GM12892 (cell line): ENCODE measurements around the gene CCL2.

Experiments used
- DNase-seq: peaks from one replicate; pipeline ENCODE4 v3.0.0; 2011; ENCODE audit not compliant: insufficient read length
- FAIRE-seq: peaks from 2 replicates; lab custom pipeline; 2011; peaks lifted over from hg19 to GRCh38; lab: Jason Lieb, UNC
- POLR2A ChIP-seq: IDR thresholded peaks from 2 replicates; pipeline ENCODE4 v1.6.1; 2011; ENCODE audit warnings: low read depth, low read length, control low read depth
- POLR2AphosphoS5 ChIP-seq: IDR thresholded peaks from 2 replicates; pipeline ENCODE4 v1.6.1; 2011; ENCODE audit warnings: low read depth, low read length, control low read depth
- TAF1 ChIP-seq: IDR thresholded peaks from 2 replicates; pipeline ENCODE4 v1.6.1; 2011; ENCODE audit warnings: low read depth, mild to moderate bottlenecking, control low read depth, low read length, borderline replicate concordance

The CCL2 gene

GRCh38 chr17:34255841-34256240, 756 bp downstream of the CCL2 start:
- no peak for FAIRE-seq
- no peak for DNase-seq
- TF ChIP-seq TAF1 (no peak), POLR2A (no peak), POLR2AphosphoS5 (no peak)

- no peak for TF ChIP-seq TAF1
- TF ChIP-seq POLR2AphosphoS5 = no peak
- no peak for TF ChIP-seq POLR2A
- FAIRE-seq (no peak), DNase-seq (no peak)
Observed at GRCh38 chr17:34257299-34257985, 2.4 kb downstream of the CCL2 start.

GRCh38 chr17:34257986-34258326, 2.9 kb downstream of the CCL2 start:
- no peak for DNase-seq
- TF ChIP-seq POLR2AphosphoS5 (no peak), TAF1 (no peak), POLR2A (no peak)
- FAIRE-seq = no peak

GRCh38 chr17:34259146-34259545, 4.1 kb downstream of the CCL2 start:
- DNase-seq = no peak
- FAIRE-seq = no peak

GRCh38 chr17:34260861-34261260, 5.8 kb downstream of the CCL2 start:
- DNase-seq (no peak), FAIRE-seq (no peak)
- no peak for TF ChIP-seq TAF1
- TF ChIP-seq POLR2AphosphoS5 = no peak
- no peak for TF ChIP-seq POLR2A

More at GRCh38 chr17:34259146-34259545, 4.1 kb downstream of the CCL2 start:
- no peak for TF ChIP-seq POLR2A
- TF ChIP-seq POLR2AphosphoS5 = no peak
- no peak for TF ChIP-seq TAF1

- no peak for TF ChIP-seq POLR2A
- TF ChIP-seq POLR2AphosphoS5 = no peak
- TF ChIP-seq TAF1 = no peak
- DNase-seq (no peak), FAIRE-seq (no peak)
Observed at GRCh38 chr17:34261568-34262337, 6.7 kb downstream of the CCL2 start.

GRCh38 chr17:34265711-34266110, 10.6 kb downstream of the CCL2 start:
- TF ChIP-seq POLR2A (no peak), POLR2AphosphoS5 (no peak), TAF1 (no peak)

GRCh38 chr17:34269969-34270368, 14.9 kb downstream of the CCL2 start, which contains the start of gene CCL7:
TSS of gene CCL7 (plus strand) at chr17:34270221. CDS start at chr17:34270291, 70 bp downstream.
- FAIRE-seq = no peak
- TF ChIP-seq TAF1 (no peak), POLR2AphosphoS5 (no peak), POLR2A (no peak)
- DNase-seq = no peak

More at GRCh38 chr17:34265711-34266110, 10.6 kb downstream of the CCL2 start:
- FAIRE-seq (no peak), DNase-seq (no peak)

- no peak for FAIRE-seq
- no peak for DNase-seq
- no peak for TF ChIP-seq TAF1
- TF ChIP-seq POLR2A = no peak
- no peak for TF ChIP-seq POLR2AphosphoS5
Observed at GRCh38 chr17:34275881-34276280, 20.8 kb downstream of the CCL2 start.

- DNase-seq (no peak), FAIRE-seq (no peak)
- no peak for TF ChIP-seq POLR2A
- TF ChIP-seq TAF1 = no peak
- TF ChIP-seq POLR2AphosphoS5 = no peak
Observed at GRCh38 chr17:34276826-34277225, 21.7 kb downstream of the CCL2 start.

GRCh38 chr17:34283571-34283970, 28.5 kb downstream of the CCL2 start:
- no peak for DNase-seq
- TF ChIP-seq POLR2A = no peak
- no peak for TF ChIP-seq POLR2AphosphoS5
- TF ChIP-seq TAF1 = no peak
- no peak for FAIRE-seq
